PC-3 (cell line): ENCODE results near the gene IQSEC1.

Experiments
- CTCF ChIP-seq: fragments of 300-600 bp; sonication (generic); conservative IDR thresholded peaks from 2 replicates; pipeline ENCODE4 v1.5.1; 2017; ENCODE audit warnings: antibody characterized with exemption, low read depth, mild to moderate bottlenecking, low read length
- EZH2 ChIP-seq: fragments of 300-600 bp; sonication (generic); IDR thresholded peaks from one replicate; pipeline ENCODE4 v1.6.1; 2017; ENCODE audit warnings: antibody characterized with exemption, mild to moderate bottlenecking, low read length; ENCODE audit not compliant: unreplicated experiment
- EZH2phosphoT487 ChIP-seq: fragments of 300-600 bp; sonication (generic); IDR thresholded peaks from 2 replicates; pipeline ENCODE4 v1.6.1; 2018; ENCODE audit warnings: mild to moderate bottlenecking, antibody characterized with exemption, low read length, borderline replicate concordance

DNA sequence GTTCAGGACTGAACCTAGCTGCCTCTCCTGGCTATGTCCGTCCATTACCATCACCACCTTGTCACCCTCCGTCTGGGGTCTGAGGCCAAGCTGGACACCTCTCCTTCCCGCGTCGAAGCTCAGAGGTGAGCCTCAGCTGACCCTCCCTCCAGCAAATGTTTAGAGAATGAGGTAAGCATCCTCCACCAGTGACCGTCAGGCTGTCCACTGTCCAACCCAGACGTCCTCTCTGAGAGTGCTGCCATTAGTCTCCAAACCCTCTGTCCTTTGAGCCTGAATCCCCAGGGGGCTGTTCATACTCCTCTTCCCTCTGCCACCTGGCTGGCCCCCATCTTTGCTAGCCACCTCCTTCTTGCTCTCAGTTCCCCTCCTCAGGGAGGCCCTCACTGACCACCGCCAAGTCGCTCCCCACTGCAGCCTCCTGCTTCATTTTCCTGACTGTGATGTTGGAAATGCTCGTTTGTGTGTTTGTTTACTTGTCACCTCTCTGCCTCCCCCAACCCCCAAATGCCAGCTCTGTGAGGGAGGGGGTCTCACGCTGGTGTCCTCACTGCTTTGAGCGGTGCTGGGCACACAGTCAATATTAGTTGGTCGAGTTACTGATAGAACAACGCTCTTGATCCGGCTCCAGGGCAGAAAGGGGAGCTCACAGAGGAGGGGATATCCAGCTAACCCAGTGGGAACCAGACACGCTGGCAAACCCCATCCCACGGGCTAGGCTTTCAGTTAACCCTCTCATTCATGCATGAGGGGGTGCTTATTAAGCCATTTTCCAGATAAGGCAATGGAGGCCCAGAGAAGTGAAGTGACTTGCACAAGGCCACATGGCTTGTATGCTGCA, 64.9 kb downstream of the IQSEC1 start:
- no peak for TF ChIP-seq CTCF
- TF ChIP-seq EZH2: no peak
- TF ChIP-seq EZH2phosphoT487: no peak
